ELR (cell line): Measurements from ENCODE around the gene ARID1B.

Source experiments
- DNase-seq: peaks from one replicate; pipeline ENCODE4 v3.0.0-alpha.2; 2015; ENCODE audit warnings: low read depth

The ARID1B gene

GRCh38 chr6:156852147-156852857, 75.1 kb downstream of the ARID1B start:
- no peak for DNase-seq

GRCh38 chr6:156852858-156853216, 75.7 kb downstream of the ARID1B start:
- no peak for DNase-seq

GRCh38 chr6:156853733-156854132, 76.6 kb downstream of the ARID1B start:
- no peak for DNase-seq

GRCh38 chr6:156854466-156855161, 77.4 kb downstream of the ARID1B start:
- DNase-seq = no peak

- DNase-seq = peak; percentile 54
Measured at GRCh38 chr6:156857573-156857972, 80.4 kb downstream of the ARID1B start.

- DNase-seq = no peak
Measured at GRCh38 chr6:156859686-156860085, 82.5 kb downstream of the ARID1B start.

GRCh38 chr6:156862711-156863110, 85.5 kb downstream of the ARID1B start:
- DNase-seq = no peak

- no peak for DNase-seq
Measured at GRCh38 chr6:156863504-156863903, 86.3 kb downstream of the ARID1B start.

GRCh38 chr6:156864557-156864956, 87.4 kb downstream of the ARID1B start:
- peak; percentile 31 for DNase-seq

- DNase-seq = peak; percentile 39
Measured at GRCh38 chr6:156865019-156865629, 87.9 kb downstream of the ARID1B start.

- DNase-seq = peak; percentile 75
Measured at GRCh38 chr6:156866220-156867015, 89.2 kb downstream of the ARID1B start.

- DNase-seq = no peak
Measured at GRCh38 chr6:156867121-156867520, 89.9 kb downstream of the ARID1B start.

- DNase-seq = no peak
Measured at GRCh38 chr6:156868385-156868784, 91.2 kb downstream of the ARID1B start.

- no peak for DNase-seq
Measured at GRCh38 chr6:156869980-156870398, 92.8 kb downstream of the ARID1B start.

GRCh38 chr6:156870924-156871539, 93.9 kb downstream of the ARID1B start:
- DNase-seq = no peak

- DNase-seq = no peak
Measured at GRCh38 chr6:156872903-156873302, 95.7 kb downstream of the ARID1B start.

- DNase-seq = no peak
Measured at GRCh38 chr6:156873654-156874380, 96.6 kb downstream of the ARID1B start.

- DNase-seq = no peak
Measured at GRCh38 chr6:156875062-156875461, 97.9 kb downstream of the ARID1B start.

GRCh38 chr6:156876302-156876701, 99.1 kb downstream of the ARID1B start:
- peak; percentile 24 for DNase-seq

- DNase-seq = no peak
Measured at GRCh38 chr6:156877126-156877863, 100.1 kb downstream of the ARID1B start.

- no peak for DNase-seq
Measured at GRCh38 chr6:156878681-156879080, 101.5 kb downstream of the ARID1B start.
